ENCODE results near the gene MTCL1.

DNA sequence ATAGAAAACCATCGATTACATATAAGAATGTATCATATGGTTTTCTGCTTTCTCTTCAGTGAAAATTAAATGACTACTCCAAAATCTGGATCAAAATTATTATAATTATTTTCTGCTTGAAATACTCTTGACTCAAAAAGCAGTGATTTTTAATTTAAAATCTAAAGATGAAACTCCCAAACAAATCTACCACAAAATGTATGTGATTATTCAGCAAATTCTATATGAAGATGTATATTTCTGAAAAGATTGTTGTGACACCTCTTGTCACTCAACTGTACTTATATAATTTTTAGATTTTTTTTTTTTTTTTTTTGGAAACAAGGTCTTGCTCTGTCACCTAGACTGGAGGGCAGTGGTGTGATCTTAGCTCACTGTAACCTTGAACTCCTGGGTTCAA lies 98.6 kb downstream of the MTCL1 start:
- TF ChIP-seq, protein P1, sequence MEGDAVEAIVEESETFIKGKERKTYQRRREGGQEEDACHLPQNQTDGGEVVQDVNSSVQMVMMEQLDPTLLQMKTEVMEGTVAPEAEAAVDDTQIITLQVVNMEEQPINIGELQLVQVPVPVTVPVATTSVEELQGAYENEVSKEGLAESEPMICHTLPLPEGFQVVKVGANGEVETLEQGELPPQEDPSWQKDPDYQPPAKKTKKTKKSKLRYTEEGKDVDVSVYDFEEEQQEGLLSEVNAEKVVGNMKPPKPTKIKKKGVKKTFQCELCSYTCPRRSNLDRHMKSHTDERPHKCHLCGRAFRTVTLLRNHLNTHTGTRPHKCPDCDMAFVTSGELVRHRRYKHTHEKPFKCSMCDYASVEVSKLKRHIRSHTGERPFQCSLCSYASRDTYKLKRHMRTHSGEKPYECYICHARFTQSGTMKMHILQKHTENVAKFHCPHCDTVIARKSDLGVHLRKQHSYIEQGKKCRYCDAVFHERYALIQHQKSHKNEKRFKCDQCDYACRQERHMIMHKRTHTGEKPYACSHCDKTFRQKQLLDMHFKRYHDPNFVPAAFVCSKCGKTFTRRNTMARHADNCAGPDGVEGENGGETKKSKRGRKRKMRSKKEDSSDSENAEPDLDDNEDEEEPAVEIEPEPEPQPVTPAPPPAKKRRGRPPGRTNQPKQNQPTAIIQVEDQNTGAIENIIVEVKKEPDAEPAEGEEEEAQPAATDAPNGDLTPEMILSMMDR (IDR thresholded peaks at IDR 0.05): no peak
- TF ChIP-seq POLR2A (IDR thresholded peaks at IDR 0.05): no peak

Measured in right lobe of liver (tissue), 4 donors.